HG03571 (cell line): Measurements from ENCODE around the gene PRMT1.

Experiments used
- ATAC-seq: cut with Tn5 transposase; IDR thresholded peaks from one replicate; pipeline ENCODE4 v1.9.1; 2021; ENCODE audit not compliant: unreplicated experiment

The PRMT1 gene

GRCh38 chr19:49666120-49666444 is 11.0 kb upstream of the PRMT1 start:
- ATAC-seq = no peak

GRCh38 chr19:49667473-49667872 is 9.6 kb upstream of the PRMT1 start:
- ATAC-seq = no peak

GRCh38 chr19:49669516-49669915 is 7.6 kb upstream of the PRMT1 start:
- ATAC-seq = no peak

- ATAC-seq = no peak
Measured at GRCh38 chr19:49672131-49672919, 4.7 kb upstream of the PRMT1 start.

GRCh38 chr19:49676136-49676783 is 811 bp upstream of the PRMT1 start:
- ATAC-seq = peak; percentile 19

- peak; percentile 64 for ATAC-seq
Measured at GRCh38 chr19:49676784-49677230, 264 bp upstream of the PRMT1 start.

- no peak for ATAC-seq
Measured at GRCh38 chr19:49677901-49678674, 1.0 kb downstream of the PRMT1 start.

GRCh38 chr19:49678985-49679770 is 2.1 kb downstream of the PRMT1 start:
- no peak for ATAC-seq

GRCh38 chr19:49679771-49680413 is 2.8 kb downstream of the PRMT1 start:
- no peak for ATAC-seq

GRCh38 chr19:49680421-49681351 is 3.6 kb downstream of the PRMT1 start:
- ATAC-seq = no peak

- no peak for ATAC-seq
Measured at GRCh38 chr19:49681830-49682229, 4.8 kb downstream of the PRMT1 start.

- ATAC-seq = no peak
Measured at GRCh38 chr19:49682274-49682673, 5.2 kb downstream of the PRMT1 start.

- ATAC-seq = no peak
Measured at GRCh38 chr19:49683814-49684250, 6.8 kb downstream of the PRMT1 start.

- ATAC-seq = no peak
Measured at GRCh38 chr19:49684251-49684982, 7.3 kb downstream of the PRMT1 start.

GRCh38 chr19:49684983-49685553 is 8.0 kb downstream of the PRMT1 start:
- ATAC-seq = no peak

- no peak for ATAC-seq
Measured at GRCh38 chr19:49685845-49686332, 8.8 kb downstream of the PRMT1 start.

GRCh38 chr19:49686503-49687088 is 9.5 kb downstream of the PRMT1 start:
- ATAC-seq = no peak

- ATAC-seq = no peak
Measured at GRCh38 chr19:49687150-49687549, 10.1 kb downstream of the PRMT1 start.
